CD14-positive monocyte (primary cell): ENCODE results near the gene DNAH14. TPM values are rescaled to one million over a fixed set of nuclear protein-coding genes. Genes with fewer than 3 reads are reported as not detected.

Experiments
- DNase-seq, 3 donors: peaks; one replicate each; pipeline ENCODE4 v3.0.0-alpha.2; 2011 to 2022
- H2AFZ ChIP-seq: 2 replicates; pipeline ENCODE4 v1.6.0; 2012; ENCODE audit warnings: mild to moderate bottlenecking, low read depth, low read length, inconsistent platforms; ENCODE audit not compliant: insufficient read depth, poor library complexity, severe bottlenecking
- H3K27ac ChIP-seq, 2 donors: 1 replicate in 1 of 2; 2 replicates in 1 of 2; pipeline ENCODE4 v1.5.1; 2012 to 2013; ENCODE audit warnings: low read length in 2 of 2, control low read depth in 1 of 2, inconsistent platforms in 1 of 2, low read depth in 1 of 2, mild to moderate bottlenecking in 1 of 2
- H3K27me3 ChIP-seq, 2 donors: one replicate each; pipeline versions ENCODE4 v1.6.0 to v1.6.1; 2011 to 2013; ENCODE audit warnings: low read length in 2 of 2; ENCODE audit not compliant: control insufficient read depth in 2 of 2, insufficient read depth in 2 of 2
- H3K36me3 ChIP-seq, 2 donors: replicated peaks in 1 of 2; 1 replicate in 1 of 2; 2 replicates in 1 of 2; pipeline versions ENCODE4 v1.5.1 to v1.6.1; 2012 to 2013; ENCODE audit warnings: low read length in 2 of 2, control low read depth in 1 of 2, inconsistent platforms in 1 of 2, mild to moderate bottlenecking in 1 of 2; ENCODE audit not compliant: insufficient read depth in 2 of 2, control insufficient read depth in 1 of 2
- H3K4me1 ChIP-seq, 2 donors: 1 replicate in 1 of 2; 2 replicates in 1 of 2; pipeline versions ENCODE4 v1.5.1 to v1.6.1; 2012 to 2013; ENCODE audit warnings: low read length in 2 of 2, control low read depth in 1 of 2, inconsistent platforms in 1 of 2, mild to moderate bottlenecking in 1 of 2, moderate library complexity in 1 of 2; ENCODE audit not compliant: insufficient read depth in 2 of 2, control insufficient read depth in 1 of 2
- H3K4me2 ChIP-seq: replicated peaks from 2 replicates; pipeline ENCODE3; 2012; ENCODE audit warnings: low read length, moderate library complexity, mild to moderate bottlenecking; ENCODE audit not compliant: poor library complexity, severe bottlenecking; ENCODE audit errors: extremely low read depth
- H3K4me3 ChIP-seq, 3 experiments: fragments of 200-600 bp in 1 of 3; sonication (generic) in 1 of 3; replicated peaks in 1 of 3; 1 replicate in 2 of 3; 2 replicates in 1 of 3; pipeline ENCODE4 v1.5.1; 2011 to 2013; ENCODE audit warnings: low read length in 3 of 3, mild to moderate bottlenecking in 3 of 3, control low read depth in 2 of 3, low read depth in 2 of 3, inconsistent platforms in 1 of 3, moderate library complexity in 1 of 3
- H3K79me2 ChIP-seq: 2 replicates; pipeline ENCODE4 v1.6.0; 2012; ENCODE audit warnings: mild to moderate bottlenecking, control low read depth, inconsistent platforms, low read length, moderate library complexity; ENCODE audit not compliant: insufficient read depth
- H3K9ac ChIP-seq: 2 replicates; pipeline ENCODE4 v1.6.0; 2017; ENCODE audit warnings: low read length, mild to moderate bottlenecking; ENCODE audit not compliant: insufficient read depth, poor library complexity, severe bottlenecking
- H3K9me3 ChIP-seq, 2 donors: replicated peaks in 1 of 2; 1 replicate in 1 of 2; 2 replicates in 1 of 2; pipeline versions ENCODE4 v1.5.1 to v1.6.1; 2012 to 2013; ENCODE audit warnings: low read length in 2 of 2, control low read depth in 1 of 2; ENCODE audit not compliant: control insufficient read depth in 1 of 2, insufficient read depth in 1 of 2
- H4K20me1 ChIP-seq: 2 replicates; pipeline ENCODE4 v1.6.0; 2012; ENCODE audit warnings: mild to moderate bottlenecking, low read length, control low read depth, moderate library complexity; ENCODE audit not compliant: insufficient read depth
- H3K27ac Mint-ChIP-seq, 7 donors: one replicate each; pipeline ENCODE4 v1.8.0; 2020; ENCODE audit warnings: mild to moderate bottlenecking in 7 of 7, mixed read lengths in 7 of 7, moderate library complexity in 6 of 7, inconsistent platforms in 2 of 7
- H3K27me3 Mint-ChIP-seq, 3 donors: one replicate each; pipeline ENCODE4 v1.8.0; 2021 to 2022; ENCODE audit warnings: low read depth in 3 of 3, mild to moderate bottlenecking in 3 of 3, mixed read lengths in 3 of 3, moderate library complexity in 3 of 3, inconsistent platforms in 1 of 3
- H3K36me3 Mint-ChIP-seq, 2 donors: one replicate each; pipeline ENCODE4 v1.8.0; 2020; ENCODE audit warnings: mixed read lengths in 2 of 2, inconsistent platforms in 1 of 2, mild to moderate bottlenecking in 1 of 2
- H3K4me1 Mint-ChIP-seq: one replicate; pipeline ENCODE4 v1.8.0; 2020; ENCODE audit warnings: mild to moderate bottlenecking, mixed read lengths
- H3K4me3 Mint-ChIP-seq, 2 donors: one replicate each; pipeline ENCODE4 v1.8.0; 2020; ENCODE audit warnings: mild to moderate bottlenecking in 2 of 2, mixed read lengths in 2 of 2, moderate library complexity in 1 of 2
- H3K9me3 Mint-ChIP-seq, 7 donors: one replicate each; pipeline ENCODE4 v1.8.0; 2020 to 2022; ENCODE audit warnings: mixed read lengths in 7 of 7, mild to moderate bottlenecking in 6 of 7, moderate library complexity in 6 of 7, inconsistent platforms in 2 of 7
- WGBS: methylation state at CpG from one replicate; pipeline ENCODE4 v1.1.5; 2013; ENCODE audit warnings: missing lambda C conversion rate; ENCODE audit not compliant: insufficient coverage; 5-methylcytosine and 5-hydroxymethylcytosine counted together
- intact Hi-C, 2 donors: fragments of 100-400 bp; cut with micrococcal nuclease; formaldehyde crosslinking; loops; one replicate each; pipeline versions ENCODE4 v1.15.0 to v1.15.1; 2023
- polyA plus RNA-seq, 3 donors: library from polyadenylated mRNA; depleted of rRNA in 1 of 3; unstranded in 2 of 3; stranded (reverse) in 1 of 3; fragments of 300-500 nt in 2 of 3; fragments of >200 nt in 1 of 3; fragmentation: Illumina TruSeq in 2 of 3; gene quantifications; 1 replicate in 2 of 3; 2 replicates in 1 of 3; pipeline ENCODE4 v1.2.3, GENCODE V29; 2012 to 2021
- TF ChIP-seq, protein P1 (sequence below): fragments of 200-600 bp; IDR thresholded peaks from one replicate; pipeline ENCODE4 v1.8.0; 2022; ENCODE audit warnings: antibody characterized with exemption, mild to moderate bottlenecking

Gene DNAH14
- polyA plus RNA-seq, 3 donors = 0.83 TPM; not detected in 2

DNA sequence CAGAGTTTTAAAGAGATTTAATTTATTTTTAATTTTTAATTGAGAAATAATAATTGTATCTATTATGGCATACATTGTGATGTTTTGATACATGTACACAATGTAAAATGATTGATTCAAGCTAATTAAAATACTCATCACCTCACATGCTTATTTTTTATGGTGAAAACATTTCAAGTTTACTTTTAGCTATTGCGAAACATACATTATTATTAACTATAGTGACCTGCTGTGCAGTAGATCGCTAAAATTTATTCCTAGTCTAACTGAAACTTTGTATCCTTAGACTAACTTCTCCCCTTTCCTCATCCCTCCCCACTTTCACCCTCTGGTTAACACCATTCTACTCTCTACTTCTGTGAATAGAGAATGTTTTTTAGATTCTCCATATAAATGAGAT is 191.6 kb downstream of the DNAH14 start:
- Mint-ChIP-seq H3K36me3 (no peaks in the 10 kb centered on the region), H3K4me3 (no peak overlapping the region), H3K4me1 (no peaks in the 10 kb centered on the region), H3K9me3 (peaks cover 0 to 3% (median 1%) of the 10 kb centered on the region in 7 donors), H3K27ac (no peak overlapping the region), H3K27me3 (no peaks in the 10 kb centered on the region)
- H3K36me3 ChIP-seq = no peaks in the 10 kb centered on the region
- H2AFZ ChIP-seq = no peak overlapping the region
- no peak overlapping the region for H3K27ac ChIP-seq
- no peak for DNase-seq
- no peak overlapping the region for H3K4me2 ChIP-seq
- H3K4me1 ChIP-seq = no peaks in the 10 kb centered on the region
- no peaks in the 10 kb centered on the region for H3K27me3 ChIP-seq
- TF ChIP-seq, protein P1, sequence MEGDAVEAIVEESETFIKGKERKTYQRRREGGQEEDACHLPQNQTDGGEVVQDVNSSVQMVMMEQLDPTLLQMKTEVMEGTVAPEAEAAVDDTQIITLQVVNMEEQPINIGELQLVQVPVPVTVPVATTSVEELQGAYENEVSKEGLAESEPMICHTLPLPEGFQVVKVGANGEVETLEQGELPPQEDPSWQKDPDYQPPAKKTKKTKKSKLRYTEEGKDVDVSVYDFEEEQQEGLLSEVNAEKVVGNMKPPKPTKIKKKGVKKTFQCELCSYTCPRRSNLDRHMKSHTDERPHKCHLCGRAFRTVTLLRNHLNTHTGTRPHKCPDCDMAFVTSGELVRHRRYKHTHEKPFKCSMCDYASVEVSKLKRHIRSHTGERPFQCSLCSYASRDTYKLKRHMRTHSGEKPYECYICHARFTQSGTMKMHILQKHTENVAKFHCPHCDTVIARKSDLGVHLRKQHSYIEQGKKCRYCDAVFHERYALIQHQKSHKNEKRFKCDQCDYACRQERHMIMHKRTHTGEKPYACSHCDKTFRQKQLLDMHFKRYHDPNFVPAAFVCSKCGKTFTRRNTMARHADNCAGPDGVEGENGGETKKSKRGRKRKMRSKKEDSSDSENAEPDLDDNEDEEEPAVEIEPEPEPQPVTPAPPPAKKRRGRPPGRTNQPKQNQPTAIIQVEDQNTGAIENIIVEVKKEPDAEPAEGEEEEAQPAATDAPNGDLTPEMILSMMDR = no peak
- H4K20me1 ChIP-seq = no peaks in the 10 kb centered on the region
- 100% methylated on average over 2 of the region's 2 CpGs for WGBS
- H3K9me3 ChIP-seq = no peaks in the 10 kb centered on the region
- no peak overlapping the region for H3K4me3 ChIP-seq
- H3K79me2 ChIP-seq = no peaks in the 10 kb centered on the region
- H3K9ac ChIP-seq = no peak overlapping the region
- intact Hi-C loops = no loop called here

DNA sequence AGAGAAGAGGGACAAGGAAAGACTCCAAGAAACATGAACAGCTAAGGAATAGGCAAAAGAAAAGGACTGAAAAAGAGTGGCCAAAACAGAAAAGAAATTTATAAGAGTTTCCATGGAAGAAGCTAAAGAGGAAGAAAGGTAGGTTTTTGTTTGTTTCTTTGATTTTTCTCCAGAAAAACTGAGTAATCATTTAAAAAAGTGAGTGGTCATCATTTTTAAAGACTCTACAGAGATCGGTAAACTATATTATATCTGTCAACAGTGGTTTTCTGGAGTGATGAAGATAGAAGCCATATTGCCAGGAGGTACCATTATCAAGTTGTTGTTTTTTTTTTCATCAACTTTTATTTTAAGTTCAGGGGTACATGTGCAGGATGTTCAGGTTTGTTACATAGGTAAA is 202.4 kb downstream of the DNAH14 start:
- TF ChIP-seq, protein P1 = no peak
- H3K27me3 ChIP-seq = no peaks in the 10 kb centered on the region
- no peak overlapping the region for H2AFZ ChIP-seq
- H3K79me2 ChIP-seq = no peaks in the 10 kb centered on the region
- no peak overlapping the region for H3K4me3 ChIP-seq
- H3K4me2 ChIP-seq = no peak overlapping the region
- no peaks in the 10 kb centered on the region for H3K4me1 ChIP-seq
- H3K27me3 Mint-ChIP-seq = peaks cover 0 to 3% (median 0%) of the 10 kb centered on the region in 3 donors
- no CpG with 5 or more reads among the region's 1 CpG for WGBS
- no peaks in the 10 kb centered on the region for H3K36me3 Mint-ChIP-seq
- H3K27ac ChIP-seq = no peak overlapping the region
- H4K20me1 ChIP-seq = no peaks in the 10 kb centered on the region
- no peaks in the 10 kb centered on the region for H3K9me3 ChIP-seq
- no peaks in the 10 kb centered on the region for H3K36me3 ChIP-seq
- DNase-seq = no peak
- peaks cover 8 to 25% (median 19%) of the 10 kb centered on the region in 7 donors for H3K9me3 Mint-ChIP-seq
- intact Hi-C loops = no loop called here
- no peak overlapping the region for H3K4me3 Mint-ChIP-seq
- no peaks in the 10 kb centered on the region for H3K4me1 Mint-ChIP-seq
- no peak overlapping the region for H3K9ac ChIP-seq
- no peak overlapping the region for H3K27ac Mint-ChIP-seq
